ENCODE measurements around the gene SLC24A3.

SLC24A3 gene

GRCh38 chr20:19212469-19212815, at the start of gene SLC24A3:
Gene SLC24A3, plus strand, starts transcription at chr20:19212642.
- no peak for DNase-seq

- DNase-seq = no peak
Observed at GRCh38 chr20:19170148-19170547, 42.3 kb upstream of the SLC24A3 start.

- DNase-seq = no peak
Observed at GRCh38 chr20:19172637-19173036, 39.8 kb upstream of the SLC24A3 start.

GRCh38 chr20:19176470-19177052, 35.9 kb upstream of the SLC24A3 start:
- no peak for DNase-seq

GRCh38 chr20:19181552-19181951, 30.9 kb upstream of the SLC24A3 start:
- no peak for DNase-seq

GRCh38 chr20:19185083-19185482, 27.4 kb upstream of the SLC24A3 start:
- no peak for DNase-seq

- no peak for DNase-seq
Observed at GRCh38 chr20:19193349-19193748, 19.1 kb upstream of the SLC24A3 start.

- peak; percentile 36 to 63 for DNase-seq
Observed at GRCh38 chr20:19205981-19206396, 6.5 kb upstream of the SLC24A3 start.

GRCh38 chr20:19207541-19207940, 4.9 kb upstream of the SLC24A3 start:
- no peak for DNase-seq

GRCh38 chr20:19210391-19211155, 1.9 kb upstream of the SLC24A3 start:
- no peak for DNase-seq

- no peak for DNase-seq
Observed at GRCh38 chr20:19211252-19211651, 1.2 kb upstream of the SLC24A3 start.

GRCh38 chr20:19211661-19212468, 577 bp upstream of the SLC24A3 start:
- no peak for DNase-seq

- peak in 1 of 2 experiments; percentile 72 for DNase-seq
Observed at GRCh38 chr20:19212821-19213502, 520 bp downstream of the SLC24A3 start.

GRCh38 chr20:19213946-19214490, 1.6 kb downstream of the SLC24A3 start:
- DNase-seq = no peak

GRCh38 chr20:19218411-19218810, 6.0 kb downstream of the SLC24A3 start:
- no peak for DNase-seq

GRCh38 chr20:19222520-19223040, 10.1 kb downstream of the SLC24A3 start:
- DNase-seq = no peak

GRCh38 chr20:19223640-19224039, 11.2 kb downstream of the SLC24A3 start:
- DNase-seq = no peak

GRCh38 chr20:19231359-19232035, 19.1 kb downstream of the SLC24A3 start:
- DNase-seq = no peak

- no peak for DNase-seq
Observed at GRCh38 chr20:19232997-19233794, 20.8 kb downstream of the SLC24A3 start.

GRCh38 chr20:19236371-19237055, 24.1 kb downstream of the SLC24A3 start:
- DNase-seq = no peak

- DNase-seq = no peak
Observed at GRCh38 chr20:19241440-19241839, 29.0 kb downstream of the SLC24A3 start.

Measured in NCI-H526 (cell line).